Stimulated activated CD8-positive, alpha-beta memory T cell treated with anti-CD3 and anti-CD28 coated beads, Interleukin-15, amount 100 ng/mL, for 48 hours (primary cell): Measurements from ENCODE around the gene CRACR2B.

ENCODE experiments used
- DNase-seq, 2 donors: peaks; one replicate each; pipeline ENCODE4 v3.0.0-alpha.2; 2020; ENCODE audit warnings: low read depth in 2 of 2

CRACR2B gene

GRCh38 chr11:838441-839279 is 10.9 kb downstream of the CRACR2B start:
- DNase-seq = no peak

GRCh38 chr11:839280-839623 is 11.5 kb downstream of the CRACR2B start:
- no peak for DNase-seq

- no peak for DNase-seq
Measured at GRCh38 chr11:839875-840617, 12.3 kb downstream of the CRACR2B start.

GRCh38 chr11:841981-842369 is 14.3 kb downstream of the CRACR2B start:
- no peak for DNase-seq

- DNase-seq = peak; percentile 78 to 82
Measured at GRCh38 chr11:842370-843002, 14.8 kb downstream of the CRACR2B start, which contains the start of the genes POLR2L and TSPAN4. POLR2L (minus strand) TSS chr11:842529; CDS start chr11:842508, 21 bp downstream. TSPAN4 (plus strand) TSS chr11:842852; CDS start chr11:850305, 7,453 bp downstream.

GRCh38 chr11:843086-843734 is 15.5 kb downstream of the CRACR2B start:
- DNase-seq = no peak

GRCh38 chr11:843818-844692 is 16.3 kb downstream of the CRACR2B start:
- no peak for DNase-seq

- DNase-seq = no peak
Measured at GRCh38 chr11:844693-845644, 17.2 kb downstream of the CRACR2B start.

GRCh38 chr11:845872-846495 is 18.3 kb downstream of the CRACR2B start:
- DNase-seq = no peak

GRCh38 chr11:846496-847098 is 18.9 kb downstream of the CRACR2B start:
- DNase-seq = no peak

GRCh38 chr11:847876-848275 is 20.2 kb downstream of the CRACR2B start:
- DNase-seq = no peak

GRCh38 chr11:848380-848931 is 20.7 kb downstream of the CRACR2B start:
- peak; percentile 41 to 52 for DNase-seq

GRCh38 chr11:849104-849824 is 21.5 kb downstream of the CRACR2B start:
- no peak for DNase-seq

- DNase-seq = no peak
Measured at GRCh38 chr11:849951-850774, 22.4 kb downstream of the CRACR2B start.

GRCh38 chr11:850775-851763 is 23.4 kb downstream of the CRACR2B start:
- DNase-seq = no peak

GRCh38 chr11:852762-853161 is 25.0 kb downstream of the CRACR2B start:
- DNase-seq = no peak
